ENCODE data around the gene CBL. TPM values are rescaled to one million over a fixed set of nuclear protein-coding genes. Genes with fewer than 3 reads are reported as not detected.

Gene CBL
- total and polyA plus RNA-seq, 12 donors = 2.7 to 15.6 (median 8.2) TPM

DNA sequence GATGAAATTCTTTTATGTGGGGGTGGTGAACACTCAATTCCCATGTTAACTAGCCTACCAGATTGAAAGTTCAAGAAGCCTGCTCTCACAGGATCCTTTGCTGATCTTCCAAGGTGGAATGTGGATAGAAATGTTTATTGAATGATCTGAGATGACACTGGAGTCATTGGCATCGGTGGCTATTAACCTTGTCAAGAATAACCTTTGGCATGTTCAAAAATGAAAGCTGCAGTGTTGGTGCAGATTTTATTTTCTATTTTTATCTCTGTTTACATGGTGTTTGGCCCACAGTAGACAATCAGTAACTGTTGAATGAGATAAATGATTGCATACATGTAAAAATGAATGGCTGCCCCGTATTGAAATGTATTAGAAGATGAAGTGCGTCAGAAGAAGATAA, 91.8 kb downstream of the CBL start:
- 53 to 61% methylated on average over 3 of the region's 3 CpGs for WGBS, 2 donors
- H3K36me3 ChIP-seq = peaks cover 0 to 96% (median 23%) of the 10 kb centered on the region in 9 donors
- H3K27me3 ChIP-seq = no peaks in the 10 kb centered on the region
- peak overlapping the region in 7 of 10 donors; percentile 57 to 77 (median 73) for H3K27ac ChIP-seq
- intact Hi-C loops (cut with DNase I) = loop anchor here in 1 of 10 donors (10.0 kb wide), 1 partner anchor 93 kb away; the partner anchor contains the start of gene CBL
- peaks cover 0 to 42% (median 24%) of the 10 kb centered on the region in 9 donors for H3K4me1 ChIP-seq
- no peak overlapping the region for H3K4me3 ChIP-seq
- DNase-seq = no peak
- H3K9me3 ChIP-seq = no peaks in the 10 kb centered on the region
- no peak for ATAC-seq
- TF ChIP-seq, protein P1, sequence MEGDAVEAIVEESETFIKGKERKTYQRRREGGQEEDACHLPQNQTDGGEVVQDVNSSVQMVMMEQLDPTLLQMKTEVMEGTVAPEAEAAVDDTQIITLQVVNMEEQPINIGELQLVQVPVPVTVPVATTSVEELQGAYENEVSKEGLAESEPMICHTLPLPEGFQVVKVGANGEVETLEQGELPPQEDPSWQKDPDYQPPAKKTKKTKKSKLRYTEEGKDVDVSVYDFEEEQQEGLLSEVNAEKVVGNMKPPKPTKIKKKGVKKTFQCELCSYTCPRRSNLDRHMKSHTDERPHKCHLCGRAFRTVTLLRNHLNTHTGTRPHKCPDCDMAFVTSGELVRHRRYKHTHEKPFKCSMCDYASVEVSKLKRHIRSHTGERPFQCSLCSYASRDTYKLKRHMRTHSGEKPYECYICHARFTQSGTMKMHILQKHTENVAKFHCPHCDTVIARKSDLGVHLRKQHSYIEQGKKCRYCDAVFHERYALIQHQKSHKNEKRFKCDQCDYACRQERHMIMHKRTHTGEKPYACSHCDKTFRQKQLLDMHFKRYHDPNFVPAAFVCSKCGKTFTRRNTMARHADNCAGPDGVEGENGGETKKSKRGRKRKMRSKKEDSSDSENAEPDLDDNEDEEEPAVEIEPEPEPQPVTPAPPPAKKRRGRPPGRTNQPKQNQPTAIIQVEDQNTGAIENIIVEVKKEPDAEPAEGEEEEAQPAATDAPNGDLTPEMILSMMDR (IDR thresholded peaks at IDR 0.05) = no peak

DNA sequence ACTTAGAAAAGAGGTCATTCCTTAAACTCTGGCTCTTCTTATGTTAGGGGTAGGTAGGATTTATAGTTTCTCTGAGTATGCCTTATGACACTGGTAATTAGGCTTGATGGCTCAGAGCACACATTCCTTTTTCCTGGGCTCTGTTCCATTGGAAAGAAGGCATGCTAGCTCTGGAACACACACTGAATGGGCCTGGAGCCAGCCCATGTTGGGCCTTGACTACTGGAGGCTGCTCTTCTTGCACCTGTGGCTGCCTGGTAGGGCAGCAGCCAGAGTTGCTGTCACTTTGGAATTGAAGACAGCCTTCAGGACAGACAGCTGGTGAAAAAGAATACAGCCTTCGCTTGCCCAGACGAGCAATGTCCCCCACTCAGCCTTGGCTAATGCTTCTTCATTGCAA, 92.6 kb downstream of the CBL start:
- intact Hi-C loops (cut with DNase I) = loop anchor here in 1 of 10 donors (10.0 kb wide), 1 partner anchor 94 kb away; the partner anchor contains the start of gene CBL
- no peak overlapping the region for H3K4me3 ChIP-seq
- DNase-seq (peak; percentile 61 to 65), ATAC-seq (peak; percentile 79 to 96 (median 88))
- peaks cover 0 to 42% (median 24%) of the 10 kb centered on the region in 9 donors for H3K4me1 ChIP-seq
- H3K27ac ChIP-seq = peak overlapping the region in 7 of 10 donors; percentile 57 to 77 (median 73)
- peaks cover 0 to 96% (median 29%) of the 10 kb centered on the region in 9 donors for H3K36me3 ChIP-seq
- WGBS, 2 donors = 41 to 64% methylated on average over 2 of the region's 2 CpGs
- TF ChIP-seq, protein P1 (IDR thresholded peaks at IDR 0.05) = no peak
- no peaks in the 10 kb centered on the region for H3K9me3 ChIP-seq
- no peaks in the 10 kb centered on the region for H3K27me3 ChIP-seq

DNA sequence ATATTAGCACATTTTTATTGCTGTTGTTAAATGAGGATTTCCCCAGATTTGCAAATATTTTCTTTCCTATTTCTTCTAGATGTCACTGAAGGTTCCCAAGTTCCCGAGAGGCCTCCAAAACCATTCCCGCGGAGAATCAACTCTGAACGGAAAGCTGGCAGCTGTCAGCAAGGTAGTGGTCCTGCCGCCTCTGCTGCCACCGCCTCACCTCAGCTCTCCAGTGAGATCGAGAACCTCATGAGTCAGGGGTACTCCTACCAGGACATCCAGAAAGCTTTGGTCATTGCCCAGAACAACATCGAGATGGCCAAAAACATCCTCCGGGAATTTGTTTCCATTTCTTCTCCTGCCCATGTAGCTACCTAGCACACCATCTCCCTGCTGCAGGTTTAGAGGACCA, 93.3 kb downstream of the CBL start:
- Histone ChIP-seq H3K4me1 (peaks cover 0 to 42% (median 24%) of the 10 kb centered on the region in 9 donors), H3K4me3 (no peak overlapping the region), H3K27ac (peak overlapping the region in 4 of 10 donors; percentile 16 to 77 (median 40)), H3K9me3 (no peaks in the 10 kb centered on the region), H3K36me3 (peaks cover 0 to 98% (median 29%) of the 10 kb centered on the region in 9 donors), H3K27me3 (no peaks in the 10 kb centered on the region)
- intact Hi-C loops (cut with DNase I) = loop anchor here in 1 of 10 donors (10.0 kb wide), 1 partner anchor 95 kb away; the partner anchor contains the start of gene CBL
- ATAC-seq (no peak), DNase-seq (no peak)
- TF ChIP-seq, protein P1 (IDR thresholded peaks at IDR 0.05) = no peak
- WGBS, 2 donors = 94 to 95% methylated on average over 9 of the region's 9 CpGs

DNA sequence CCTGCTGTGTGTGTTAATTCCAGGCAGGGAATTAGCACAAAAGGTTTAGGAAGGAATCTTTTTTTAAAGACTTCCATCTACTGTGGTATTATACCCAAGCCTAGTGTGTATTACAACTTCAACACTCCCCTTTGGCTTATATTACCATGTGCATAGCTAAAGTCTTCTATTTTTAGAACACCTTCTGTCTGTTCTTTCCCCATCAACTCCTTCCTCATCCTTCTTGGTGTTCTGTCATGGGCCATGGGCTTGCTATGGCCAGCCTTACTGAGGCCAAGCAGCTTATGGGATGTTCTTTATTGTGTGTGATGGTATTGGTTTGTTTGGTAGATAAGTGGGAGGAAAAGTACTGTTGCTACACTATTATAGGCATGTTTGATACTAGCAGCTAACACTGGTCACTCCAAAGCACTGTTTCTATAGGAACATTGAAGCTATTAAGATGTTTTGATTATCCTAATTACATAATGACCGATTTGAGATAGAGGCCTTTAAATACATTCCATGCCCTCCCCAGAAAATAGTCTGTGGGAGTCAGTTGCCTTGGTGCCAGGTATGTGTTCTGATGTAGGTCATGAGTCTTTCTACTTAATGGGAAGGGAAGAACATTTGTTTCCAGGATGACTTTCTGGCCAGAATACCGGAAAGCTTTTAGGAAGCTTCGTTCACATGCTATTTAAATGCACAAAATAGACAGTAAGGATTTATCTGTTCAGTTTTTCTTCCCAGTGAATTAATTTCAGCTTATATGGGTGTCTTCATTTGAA, 94.2 kb downstream of the CBL start:
- TF ChIP-seq, protein P1 (IDR thresholded peaks at IDR 0.05) = no peak
- Histone ChIP-seq H3K27me3 (no peaks in the 10 kb centered on the region), H3K27ac (peak overlapping the region in 2 of 10 donors; percentile 16 to 77), H3K4me1 (peaks cover 0 to 42% (median 24%) of the 10 kb centered on the region in 9 donors), H3K4me3 (no peak overlapping the region), H3K9me3 (no peaks in the 10 kb centered on the region), H3K36me3 (peaks cover 0 to 99% (median 29%) of the 10 kb centered on the region in 9 donors)
- ATAC-seq (peak in 4 of 8 donors; percentile 31 to 40 (median 36)), DNase-seq (no peak)
- intact Hi-C loops (cut with DNase I) = no loop called here
- WGBS, 2 donors = 63 to 66% methylated on average over 3 of the region's 3 CpGs
